NCI-H526 treated with DMSO at 0.1 percent for 48 hours (cell line): ENCODE data around the gene IL1RL1.
A peak's percentile ranks its signal among the peaks of the same experiment; 100 is the strongest.

ENCODE experiments used
- DNase-seq: peaks from one replicate; lab custom pipeline; 2025; lab: John Stamatoyannopoulos, UW

Gene IL1RL1

GRCh38 chr2:102310964-102311640 lies at the start of gene IL1RL1:
TSS of gene IL1RL1 (plus strand) at chr2:102311563. CDS start at chr2:102338265, 26,702 bp downstream.
- DNase-seq, result no peak

DNA sequence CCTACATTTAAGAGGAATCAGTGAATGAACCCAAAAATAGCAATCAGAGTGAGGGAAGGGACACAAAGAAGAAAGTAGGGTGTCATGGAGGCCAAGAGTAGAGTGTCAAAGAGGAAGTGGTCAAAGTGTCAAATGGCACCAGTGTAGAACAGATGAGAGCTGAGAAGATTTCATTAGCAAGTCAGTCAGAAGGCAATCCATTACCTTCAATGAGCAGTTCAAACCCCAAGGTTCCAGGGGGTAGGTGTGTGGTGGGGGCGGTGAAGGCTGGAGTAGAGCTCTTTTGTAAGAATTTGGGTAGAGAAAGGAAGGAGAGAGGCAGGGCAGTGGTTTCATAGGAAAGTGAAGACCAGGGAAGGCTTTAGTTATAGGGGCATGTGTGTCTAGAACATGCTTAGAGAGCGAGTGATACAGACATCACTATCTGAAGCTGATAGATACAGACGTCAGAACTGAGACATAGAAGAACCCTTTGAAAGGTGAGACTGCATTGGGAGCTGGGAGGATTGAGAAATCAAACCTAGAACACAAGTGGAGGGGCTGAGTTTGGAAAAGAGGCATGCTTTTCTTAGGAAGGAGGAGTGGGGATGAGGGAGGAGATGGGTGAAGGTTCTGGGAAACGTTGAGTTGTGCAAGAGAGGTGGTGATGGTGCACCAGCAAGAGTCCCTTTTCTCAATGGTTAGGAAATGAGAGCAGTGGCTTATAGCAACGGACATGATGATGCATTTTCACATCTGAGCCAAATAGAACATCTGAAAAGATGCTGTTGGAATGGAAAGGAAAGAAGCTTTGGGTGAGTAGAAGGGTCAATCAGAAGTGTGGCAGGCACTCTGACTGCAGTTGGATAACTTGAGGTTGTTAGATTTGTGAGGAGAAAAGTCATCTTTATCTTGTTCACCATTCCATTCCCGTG lies 48.9 kb upstream of the IL1RL1 start:
- no peak for DNase-seq

DNA sequence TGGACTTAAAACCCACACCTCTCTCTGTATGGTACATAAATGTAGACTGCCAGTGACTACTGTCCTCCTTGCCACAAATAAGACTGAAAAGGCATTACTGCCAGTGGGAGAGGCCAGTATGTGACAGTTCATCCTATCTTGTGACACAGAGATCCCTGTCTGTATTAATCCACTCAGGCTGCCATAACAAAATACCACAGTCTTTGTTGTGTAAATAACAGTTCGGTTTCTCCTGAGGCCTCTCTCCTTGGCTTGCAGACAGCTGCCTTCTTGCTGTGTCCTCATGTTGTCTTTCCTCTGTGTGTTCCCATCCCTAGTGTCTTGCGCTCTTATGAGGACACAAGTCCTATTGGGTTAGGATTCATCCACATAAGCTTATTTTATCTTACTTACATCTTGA lies 46.4 kb upstream of the IL1RL1 start:
- DNase-seq, result no peak

DNA sequence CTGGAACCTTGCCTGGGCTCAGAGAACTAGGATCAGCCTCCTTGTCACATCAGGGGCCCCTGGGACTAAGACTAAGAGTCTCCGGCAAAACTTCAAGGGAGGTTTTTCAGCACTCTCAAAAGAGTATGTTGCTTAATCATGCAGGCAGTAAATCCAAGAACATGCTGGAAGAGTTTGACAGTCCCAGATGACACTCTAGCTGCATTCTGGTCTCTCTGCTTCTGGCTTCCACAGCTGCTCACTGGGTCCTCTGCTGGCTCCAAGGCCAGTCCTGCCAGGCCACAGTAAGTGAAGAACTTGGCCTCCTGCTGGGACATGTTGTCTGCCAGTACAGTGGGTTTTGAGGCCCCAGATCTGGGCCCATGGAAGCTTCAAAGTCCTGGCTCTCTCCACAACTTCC lies 45.2 kb upstream of the IL1RL1 start:
- no peak for DNase-seq

DNA sequence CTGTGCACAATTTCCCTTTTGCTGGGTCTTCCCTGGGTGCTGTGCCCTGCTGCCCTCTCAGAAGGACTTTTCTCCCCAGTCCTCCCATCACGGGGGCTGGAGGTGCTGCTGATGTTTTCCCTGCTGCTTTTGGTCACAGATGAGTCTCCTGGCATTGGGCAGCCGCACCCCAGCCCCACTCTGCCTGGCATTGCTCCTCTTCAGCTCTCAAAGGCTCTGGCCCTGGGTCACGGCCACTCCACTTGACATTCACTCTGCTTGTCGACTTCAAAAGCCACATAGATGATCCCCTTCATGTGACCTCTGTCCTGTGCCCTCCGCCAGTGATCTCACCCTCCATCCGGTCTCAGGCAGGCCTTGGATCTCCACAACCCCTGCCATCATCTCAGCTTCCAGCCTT lies 43.6 kb upstream of the IL1RL1 start:
- DNase-seq, result no peak

GRCh38 chr2:102268510-102269199 lies 42.7 kb upstream of the IL1RL1 start:
- no peak for DNase-seq

GRCh38 chr2:102269200-102269524 lies 42.2 kb upstream of the IL1RL1 start:
- no peak for DNase-seq

GRCh38 chr2:102271844-102272243 lies 39.5 kb upstream of the IL1RL1 start:
- DNase-seq, result no peak

DNA sequence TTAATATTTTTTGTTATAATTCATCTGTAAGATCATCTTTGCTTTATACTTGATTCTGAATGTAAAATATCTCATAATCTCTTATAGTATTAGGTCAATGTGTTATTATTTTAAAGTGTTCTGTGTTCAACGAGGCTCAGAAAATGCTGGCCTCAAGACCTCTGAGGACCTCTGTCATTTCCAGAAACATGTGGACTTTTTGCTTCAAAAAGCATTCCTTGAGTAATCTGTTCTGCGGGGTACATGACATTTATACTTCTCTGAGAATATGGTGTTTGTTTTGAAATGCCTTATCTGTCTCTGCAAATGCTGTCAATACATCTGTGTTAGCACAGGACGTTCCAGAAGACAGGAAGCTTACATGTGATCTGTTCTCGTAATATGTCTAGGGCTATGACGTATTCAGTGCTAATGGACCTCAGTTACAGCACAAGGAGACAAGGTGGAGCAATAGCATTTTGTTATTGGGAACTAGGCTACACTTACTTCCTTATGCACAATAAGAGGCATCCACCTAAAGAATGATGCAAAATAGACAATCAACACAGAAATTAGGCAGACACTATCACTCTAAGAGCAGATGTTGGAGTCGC lies 37.6 kb upstream of the IL1RL1 start:
- DNase-seq, result no peak

- DNase-seq, result no peak
These were observed 34.7 kb upstream of the IL1RL1 start for GRCh38 chr2:102276549-102277201.

DNA sequence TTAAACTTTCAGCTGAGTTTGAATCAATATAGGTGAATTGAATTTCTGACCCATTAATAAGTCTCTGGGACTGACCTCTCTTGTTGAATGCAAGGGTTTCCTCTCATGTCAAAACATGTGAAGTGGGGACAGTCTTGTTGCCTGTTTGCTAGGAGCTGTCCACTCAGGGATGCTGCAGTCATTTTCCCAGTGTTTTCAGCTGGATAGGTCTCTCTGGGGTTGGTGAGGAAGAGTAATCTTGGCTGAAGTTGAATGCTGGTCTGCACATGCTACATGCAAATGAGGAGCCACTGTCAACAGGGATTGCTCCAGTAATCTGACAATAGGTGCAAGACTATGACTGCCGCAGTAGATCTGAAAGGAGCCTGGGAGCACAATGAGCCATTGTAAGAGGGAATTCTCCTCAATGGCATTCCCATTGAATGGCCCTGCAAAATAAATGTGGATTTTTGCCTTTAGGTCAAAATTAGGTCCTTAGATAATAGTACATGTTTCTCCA lies 34.1 kb upstream of the IL1RL1 start:
- DNase-seq, result peak; percentile 67

DNA sequence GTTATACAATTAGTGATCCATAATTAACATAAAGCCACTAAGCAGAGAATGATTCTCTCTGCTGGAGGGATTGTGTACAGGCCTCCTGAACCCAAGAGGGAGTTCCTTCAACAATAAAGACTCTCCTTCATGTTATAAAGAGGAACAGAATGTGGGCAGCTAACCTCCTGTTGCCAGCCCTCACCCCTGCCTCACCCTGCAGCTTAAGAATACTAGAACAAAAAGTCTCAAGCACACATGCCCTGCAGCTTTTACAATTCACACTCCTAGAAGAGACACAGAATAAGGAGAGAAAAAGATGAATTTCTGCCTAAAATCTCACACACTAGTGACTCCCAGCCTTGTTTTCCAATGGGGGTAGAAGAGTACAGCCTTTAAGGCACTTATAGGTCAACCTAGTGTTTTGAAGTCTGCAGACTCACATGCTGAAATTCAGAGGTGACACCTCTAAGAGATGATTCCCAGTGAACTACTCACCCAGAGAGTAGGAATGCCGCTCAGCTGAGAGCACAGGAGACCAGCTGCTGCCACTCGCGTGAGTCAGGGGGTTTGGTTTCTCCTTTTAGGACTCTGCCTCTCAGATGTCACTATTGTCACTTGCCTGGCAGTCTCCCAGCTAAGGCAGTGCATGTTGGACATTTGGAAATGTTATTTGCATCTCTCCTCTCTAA lies 32.5 kb upstream of the IL1RL1 start:
- no peak for DNase-seq

GRCh38 chr2:102279391-102279735 lies 32.0 kb upstream of the IL1RL1 start:
- no peak for DNase-seq

- no peak for DNase-seq
These were observed 28.7 kb upstream of the IL1RL1 start for GRCh38 chr2:102282678-102283091.

GRCh38 chr2:102283996-102284395 lies 27.4 kb upstream of the IL1RL1 start:
- no peak for DNase-seq

DNA sequence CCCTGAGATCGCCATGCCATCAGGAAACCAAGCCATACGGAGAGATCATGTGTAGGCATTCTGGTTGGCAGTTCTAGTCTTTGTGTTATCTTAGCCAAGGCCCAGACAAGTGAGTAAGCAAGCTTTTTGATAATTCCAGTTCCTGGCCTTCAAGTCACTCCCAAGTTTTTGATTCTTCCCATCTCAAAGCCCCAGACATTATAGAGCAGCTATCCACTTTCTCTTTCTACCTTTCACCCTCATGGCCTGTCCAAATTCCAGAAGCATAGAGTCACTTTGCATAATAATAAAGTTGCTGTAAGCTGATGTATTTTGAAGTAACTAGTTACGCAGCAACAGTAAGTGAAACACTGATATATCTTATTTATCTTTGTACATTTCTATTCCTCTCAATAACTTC lies 26.8 kb upstream of the IL1RL1 start:
- DNase-seq, result no peak

GRCh38 chr2:102285368-102285767 lies 26.0 kb upstream of the IL1RL1 start:
- DNase-seq, result no peak

DNA sequence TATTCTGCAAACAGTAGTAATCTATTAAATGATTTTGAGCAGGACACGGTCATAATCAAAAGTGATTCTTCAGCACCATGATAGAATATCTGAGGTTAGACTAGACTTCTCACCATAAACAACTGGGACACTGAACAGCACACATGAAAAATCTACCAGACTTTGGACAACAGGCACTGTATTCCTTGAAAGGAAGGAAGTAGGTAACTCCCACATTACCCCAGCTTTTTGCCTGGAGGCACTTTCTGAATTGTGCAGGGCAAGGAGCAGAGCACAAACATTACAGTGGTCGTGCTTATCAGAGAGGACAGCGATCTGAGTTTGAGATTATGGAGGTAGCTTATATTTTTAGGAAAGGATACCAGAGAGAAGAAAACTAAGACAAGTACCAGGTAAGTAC lies 25.3 kb upstream of the IL1RL1 start:
- DNase-seq, result no peak

DNA sequence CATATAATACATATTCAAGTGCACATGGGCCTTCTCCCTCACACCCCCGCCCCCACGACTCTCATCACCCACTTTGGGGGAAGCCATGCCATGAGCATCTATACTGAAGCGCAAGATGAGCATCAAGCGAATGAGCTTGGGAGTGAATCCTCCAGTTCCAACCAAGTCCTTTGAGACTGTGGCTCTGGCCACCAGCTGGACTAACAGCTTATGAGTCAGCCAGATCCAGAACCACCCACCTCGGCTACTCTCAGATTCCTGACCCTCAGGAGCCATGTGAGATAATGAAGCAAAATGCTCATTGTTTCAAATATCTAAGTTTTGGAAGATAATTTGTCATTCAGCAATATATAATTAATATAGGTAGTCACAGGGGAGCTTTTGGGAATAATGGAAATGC lies 22.2 kb upstream of the IL1RL1 start:
- DNase-seq, result no peak

GRCh38 chr2:102290594-102290993 lies 20.8 kb upstream of the IL1RL1 start:
- no peak for DNase-seq

DNA sequence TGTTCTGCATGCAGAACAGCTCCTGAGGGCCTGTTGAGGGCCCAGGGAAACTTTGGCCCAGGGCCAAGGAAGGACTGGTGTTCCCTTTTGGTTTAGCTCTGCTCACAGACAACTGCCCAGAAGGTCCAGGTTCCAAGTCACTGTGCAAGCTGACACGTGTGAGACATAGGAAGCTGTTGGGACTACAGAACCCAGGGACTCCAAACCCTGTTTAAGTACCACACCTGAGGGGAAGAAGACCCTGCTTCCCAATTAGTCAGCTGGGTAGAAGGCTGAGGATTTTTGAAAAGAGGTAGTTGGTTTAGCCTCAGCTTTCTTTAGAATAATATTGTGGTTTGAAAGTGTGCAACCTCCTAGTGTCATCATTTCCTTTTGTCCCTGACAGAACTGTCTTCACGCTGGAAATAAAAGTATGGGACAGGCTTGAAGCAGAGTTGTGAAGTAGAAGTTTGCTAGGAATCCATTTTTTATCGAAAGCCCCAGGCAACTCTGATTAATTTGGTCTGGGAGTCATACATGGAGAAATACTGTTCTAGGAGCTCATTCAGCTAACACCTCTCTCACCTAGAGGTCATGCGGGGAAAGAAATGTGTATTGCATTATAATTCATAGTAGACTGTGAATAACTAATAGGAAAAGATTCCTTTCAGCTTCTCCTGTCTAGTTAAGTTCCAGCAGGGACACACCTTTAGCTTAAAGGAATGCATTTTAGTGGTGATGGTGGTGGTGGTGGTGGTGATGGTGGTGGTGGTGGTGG lies 19.9 kb upstream of the IL1RL1 start:
- DNase-seq, result no peak
